Measurements from ENCODE around the gene SAT2.
A peak's percentile ranks its signal among the peaks of the same experiment; 100 is the strongest.

Gene SAT2

GRCh38 chr17:7579001-7579833, 48.4 kb downstream of the SAT2 start, which contains the start of gene CD68:
TSS of gene CD68 (plus strand) at chr17:7579638. CDS start at chr17:7579678, 40 bp downstream.
- peak in 1 of 10 donors; percentile 34 for DNase-seq
- intact Hi-C loops (cut with DNase I), result no loop called here

- intact Hi-C loops (cut with DNase I), result no loop called here
- peak in 2 of 10 donors; percentile 35 to 43 for DNase-seq
Measured at GRCh38 chr17:7577327-7578199, 50.1 kb downstream of the SAT2 start.

GRCh38 chr17:7576432-7576937, 51.1 kb downstream of the SAT2 start:
- intact Hi-C loops (cut with DNase I), result no loop called here

More at GRCh38 chr17:7576432-7576937, 51.1 kb downstream of the SAT2 start:
- peak in 2 of 10 donors; percentile 25 to 35 for DNase-seq

Measured in posterior cingulate gyrus (tissue), 11 donors.